WTC11 (cell line): Measurements from ENCODE around the gene EFCAB14.

Experiments
- JUN ChIP-seq: sonication (generic); formaldehyde crosslinking; IDR thresholded peaks from 2 replicates; pipeline ENCODE4 v1.8.0; 2023; ENCODE audit warnings: mild to moderate bottlenecking, missing genetic modification reagents
- NR3C1 ChIP-seq: sonication (generic); formaldehyde crosslinking; conservative IDR thresholded peaks from 2 replicates; pipeline ENCODE4 v1.8.1; 2023; ENCODE audit warnings: low read depth, mild to moderate bottlenecking, missing genetic modification reagents
- ZNF423 ChIP-seq: fragments of 250-450 bp; sonication (Bioruptor Pico); IDR thresholded peaks from 2 replicates; pipeline ENCODE4 v2.1.2; 2022; ENCODE audit warnings: mild to moderate bottlenecking, moderate library complexity
- TF ChIP-seq, protein P1 (sequence below): fragments of 200-600 bp; IDR thresholded peaks from 2 replicates; pipeline ENCODE4 v1.8.0; 2022; ENCODE audit warnings: antibody characterized with exemption

DNA sequence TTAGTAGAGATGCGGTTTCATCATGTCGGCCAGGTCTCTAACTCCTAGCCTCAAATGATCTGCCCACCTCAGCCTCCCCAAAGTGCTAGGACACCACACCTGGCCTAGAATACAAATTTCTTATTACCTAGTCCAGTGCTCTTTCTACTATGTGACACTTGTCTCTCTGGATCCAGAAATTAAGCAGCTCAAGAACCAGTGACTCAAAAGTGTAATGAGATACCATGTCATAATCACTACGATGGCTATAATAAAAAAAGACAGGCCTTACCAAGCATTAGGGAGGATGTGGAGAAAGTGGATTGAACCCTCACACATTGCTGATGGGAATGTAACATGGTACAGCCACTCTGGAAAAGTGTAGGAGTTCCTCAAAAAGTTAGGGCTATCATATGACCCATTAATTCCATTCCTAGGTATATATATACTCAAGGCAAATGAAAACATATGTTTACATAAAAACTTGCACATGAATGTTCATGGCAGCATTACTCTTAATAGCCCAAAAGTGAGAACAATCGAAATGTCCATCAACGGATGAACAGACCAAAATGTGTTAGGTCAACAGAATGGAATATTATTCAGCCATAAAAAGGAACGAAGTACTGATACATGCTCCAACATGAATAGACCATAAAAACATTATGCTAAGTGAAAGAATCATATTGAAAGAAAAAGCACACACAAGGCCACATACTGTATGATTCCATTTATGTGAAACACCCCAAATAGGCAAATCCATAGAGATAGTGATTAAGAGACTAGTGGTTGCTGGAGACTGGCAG is 38.9 kb downstream of the EFCAB14 start:
- TF ChIP-seq JUN = no peak
- no peak for TF ChIP-seq NR3C1 (CRISPR knock-in tag)
- no peak for TF ChIP-seq ZNF423 (CRISPR knock-in tag)
- TF ChIP-seq, protein P1, sequence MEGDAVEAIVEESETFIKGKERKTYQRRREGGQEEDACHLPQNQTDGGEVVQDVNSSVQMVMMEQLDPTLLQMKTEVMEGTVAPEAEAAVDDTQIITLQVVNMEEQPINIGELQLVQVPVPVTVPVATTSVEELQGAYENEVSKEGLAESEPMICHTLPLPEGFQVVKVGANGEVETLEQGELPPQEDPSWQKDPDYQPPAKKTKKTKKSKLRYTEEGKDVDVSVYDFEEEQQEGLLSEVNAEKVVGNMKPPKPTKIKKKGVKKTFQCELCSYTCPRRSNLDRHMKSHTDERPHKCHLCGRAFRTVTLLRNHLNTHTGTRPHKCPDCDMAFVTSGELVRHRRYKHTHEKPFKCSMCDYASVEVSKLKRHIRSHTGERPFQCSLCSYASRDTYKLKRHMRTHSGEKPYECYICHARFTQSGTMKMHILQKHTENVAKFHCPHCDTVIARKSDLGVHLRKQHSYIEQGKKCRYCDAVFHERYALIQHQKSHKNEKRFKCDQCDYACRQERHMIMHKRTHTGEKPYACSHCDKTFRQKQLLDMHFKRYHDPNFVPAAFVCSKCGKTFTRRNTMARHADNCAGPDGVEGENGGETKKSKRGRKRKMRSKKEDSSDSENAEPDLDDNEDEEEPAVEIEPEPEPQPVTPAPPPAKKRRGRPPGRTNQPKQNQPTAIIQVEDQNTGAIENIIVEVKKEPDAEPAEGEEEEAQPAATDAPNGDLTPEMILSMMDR = no peak
